ENCODE data around the gene EXOSC5.

DNA sequence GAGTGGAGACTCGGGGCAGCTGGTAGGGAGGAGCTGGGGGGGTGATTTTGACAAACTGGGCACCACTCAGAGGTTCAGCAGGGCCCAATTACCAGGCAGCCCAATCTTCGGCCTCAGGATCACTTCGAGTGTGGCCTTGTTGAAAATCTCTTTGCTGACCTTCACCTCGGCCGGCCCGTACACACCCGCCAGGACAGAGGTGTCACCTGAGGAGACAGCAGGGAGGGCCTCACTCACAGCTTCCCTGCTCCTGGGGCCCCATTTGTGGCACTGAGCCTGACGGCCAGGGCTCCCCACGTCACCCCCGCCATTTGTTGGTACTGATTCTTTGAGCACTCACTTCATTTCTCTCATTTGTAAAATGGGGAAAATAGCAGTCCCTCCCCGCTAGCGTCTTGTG lies 4.4 kb downstream of the EXOSC5 start:
- no peak for TF ChIP-seq POLR2A (IDR thresholded peaks at IDR 0.05; ENCODE audit: low read depth, low read length)
- TF ChIP-seq TAF1 (IDR thresholded peaks at IDR 0.05; ENCODE audit: low read depth, low read length): no peak

Measured in GM12891 (cell line).